Nephron progenitor cell (in vitro differentiated cells): ENCODE measurements around the gene ZNF628.
"Not testable (repeated sequence)": the region's sequence is repeated elsewhere in the genome, so short reads cannot be mapped to it uniquely, and the experiment has no call there.

ENCODE experiments used
- DNase-seq: peaks from one replicate; pipeline ENCODE4 v3.0.0; 2021
- H3K27ac Mint-ChIP-seq: 2 replicates; pipeline ENCODE4 v1.8.0; 2021; ENCODE audit warnings: mild to moderate bottlenecking, moderate library complexity, mixed read lengths
- H3K27me3 Mint-ChIP-seq: 2 replicates; pipeline ENCODE4 v1.8.0; 2021; ENCODE audit warnings: mild to moderate bottlenecking, low read depth, mixed read lengths; ENCODE audit not compliant: poor library complexity
- H3K36me3 Mint-ChIP-seq: 2 replicates; pipeline ENCODE4 v1.8.0; 2021; ENCODE audit warnings: low read depth, mixed read lengths
- H3K4me1 Mint-ChIP-seq: 2 replicates; pipeline ENCODE4 v1.8.0; 2021; ENCODE audit warnings: mixed read lengths
- H3K4me3 Mint-ChIP-seq: 2 replicates; pipeline ENCODE4 v1.8.0; 2021; ENCODE audit warnings: mild to moderate bottlenecking, moderate library complexity, mixed read lengths
- H3K9me3 Mint-ChIP-seq: 2 replicates; pipeline ENCODE4 v1.8.0; 2021; ENCODE audit warnings: mild to moderate bottlenecking, moderate library complexity, mixed read lengths
- TF ChIP-seq, protein P1 (sequence below): fragments of 200-600 bp; sonication (generic); IDR thresholded peaks from 2 replicates; pipeline ENCODE4 v1.5.0; 2021; ENCODE audit warnings: antibody characterized with exemption

Gene ZNF628

DNA sequence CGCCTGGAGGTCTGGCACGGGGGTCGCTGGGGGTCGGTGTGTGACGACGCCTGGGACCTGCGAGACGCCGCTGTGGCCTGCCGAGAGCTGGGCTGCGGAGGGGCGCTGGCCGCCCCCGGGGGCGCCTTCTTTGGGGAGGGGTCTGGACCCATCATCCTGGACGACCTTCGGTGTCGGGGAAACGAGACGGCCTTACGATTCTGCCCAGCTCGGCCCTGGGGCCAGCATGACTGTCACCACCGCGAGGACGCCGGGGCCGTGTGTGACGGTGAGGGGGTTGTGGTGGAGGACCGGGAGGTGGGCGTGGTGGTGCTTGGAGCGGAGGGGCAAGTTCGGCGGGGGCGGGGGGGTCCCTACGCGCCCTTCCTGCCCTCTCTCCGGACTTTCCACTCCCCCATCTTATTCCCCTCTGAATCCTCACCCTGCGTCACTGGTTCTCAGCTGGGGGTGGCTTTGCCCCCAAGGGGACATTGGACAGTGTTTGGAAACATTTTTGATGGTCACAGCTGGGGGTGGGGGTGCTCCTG lies 17.3 kb downstream of the ZNF628 start:
- Mint-ChIP-seq H3K4me1 (peaks cover 43% of the 10 kb centered on the region), H3K4me3 (no peak overlapping the region), H3K9me3 (no peaks in the 10 kb centered on the region), H3K36me3 (no peaks in the 10 kb centered on the region), H3K27ac (no peak overlapping the region), H3K27me3 (peaks cover 8% of the 10 kb centered on the region)
- DNase-seq, result no peak
- TF ChIP-seq, protein P1, sequence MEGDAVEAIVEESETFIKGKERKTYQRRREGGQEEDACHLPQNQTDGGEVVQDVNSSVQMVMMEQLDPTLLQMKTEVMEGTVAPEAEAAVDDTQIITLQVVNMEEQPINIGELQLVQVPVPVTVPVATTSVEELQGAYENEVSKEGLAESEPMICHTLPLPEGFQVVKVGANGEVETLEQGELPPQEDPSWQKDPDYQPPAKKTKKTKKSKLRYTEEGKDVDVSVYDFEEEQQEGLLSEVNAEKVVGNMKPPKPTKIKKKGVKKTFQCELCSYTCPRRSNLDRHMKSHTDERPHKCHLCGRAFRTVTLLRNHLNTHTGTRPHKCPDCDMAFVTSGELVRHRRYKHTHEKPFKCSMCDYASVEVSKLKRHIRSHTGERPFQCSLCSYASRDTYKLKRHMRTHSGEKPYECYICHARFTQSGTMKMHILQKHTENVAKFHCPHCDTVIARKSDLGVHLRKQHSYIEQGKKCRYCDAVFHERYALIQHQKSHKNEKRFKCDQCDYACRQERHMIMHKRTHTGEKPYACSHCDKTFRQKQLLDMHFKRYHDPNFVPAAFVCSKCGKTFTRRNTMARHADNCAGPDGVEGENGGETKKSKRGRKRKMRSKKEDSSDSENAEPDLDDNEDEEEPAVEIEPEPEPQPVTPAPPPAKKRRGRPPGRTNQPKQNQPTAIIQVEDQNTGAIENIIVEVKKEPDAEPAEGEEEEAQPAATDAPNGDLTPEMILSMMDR, result no peak

DNA sequence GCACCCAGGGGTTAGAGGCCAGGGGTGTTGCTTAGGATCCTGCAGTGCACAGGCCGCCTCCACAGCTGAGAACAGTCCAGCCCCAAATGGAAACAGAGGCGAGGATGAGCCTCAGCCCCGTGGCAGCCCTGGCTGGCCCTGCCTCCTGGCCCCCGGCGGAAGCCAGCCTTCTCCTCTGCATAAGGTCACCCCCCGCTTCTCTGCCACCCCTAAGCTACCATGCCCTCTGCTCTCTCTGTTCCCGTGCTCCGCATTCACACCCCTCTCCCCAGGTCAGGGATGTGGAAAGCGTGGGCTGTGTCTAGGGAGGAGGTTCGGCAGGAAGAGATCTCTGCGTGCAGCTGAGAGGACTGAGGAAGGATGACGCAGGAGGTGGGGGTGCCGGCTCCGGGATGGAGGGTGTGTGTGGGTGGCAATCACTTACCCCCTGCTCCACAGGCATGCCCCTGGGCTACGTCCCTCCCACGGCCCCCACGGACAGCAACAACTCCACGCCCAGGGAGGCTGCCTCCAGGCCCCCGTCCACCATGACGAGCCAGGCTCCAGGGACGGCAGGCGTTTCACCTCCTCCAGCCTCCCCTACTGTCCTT lies 17.9 kb downstream of the ZNF628 start:
- no peak for DNase-seq
- H3K4me3 Mint-ChIP-seq, result no peak overlapping the region
- TF ChIP-seq, protein P1, result no peak
- peaks cover 49% of the 10 kb centered on the region for H3K4me1 Mint-ChIP-seq
- peaks cover 13% of the 10 kb centered on the region for H3K27me3 Mint-ChIP-seq
- no peaks in the 10 kb centered on the region for H3K36me3 Mint-ChIP-seq
- H3K9me3 Mint-ChIP-seq, result no peaks in the 10 kb centered on the region
- no peak overlapping the region for H3K27ac Mint-ChIP-seq

DNA sequence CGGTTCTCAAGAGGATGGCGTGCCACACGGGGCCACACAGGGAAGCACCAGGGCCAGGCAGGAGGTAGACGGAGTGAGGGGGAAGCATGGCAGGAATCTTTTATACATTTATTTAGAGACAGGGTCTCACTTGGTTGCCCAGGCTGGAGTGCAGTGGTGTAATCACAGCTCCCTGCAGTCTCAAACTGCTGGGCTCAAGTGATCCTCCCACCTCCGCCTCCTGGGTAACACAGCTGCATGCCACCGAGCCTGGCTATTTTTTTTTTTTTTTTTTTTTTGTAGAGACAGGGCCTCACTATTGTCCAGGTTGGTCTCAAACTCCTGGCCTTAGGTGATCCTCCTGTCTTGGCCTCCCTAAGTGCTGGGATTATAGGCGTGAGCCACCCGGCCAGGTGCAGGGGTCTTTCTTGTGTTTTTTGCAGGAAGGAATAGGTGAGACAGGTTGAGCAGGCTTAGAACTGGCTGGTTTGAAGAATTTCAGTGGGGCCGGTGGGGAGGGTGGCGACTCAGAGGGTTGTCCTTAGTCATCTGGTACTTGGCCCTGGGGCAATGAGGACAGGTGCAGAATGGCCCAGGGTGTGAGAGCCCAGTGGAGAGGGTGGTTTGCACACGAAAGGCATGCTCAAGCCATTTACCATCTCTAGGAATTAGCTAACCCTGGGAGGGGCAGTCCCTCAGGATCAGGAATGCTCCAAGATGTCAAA lies 19.4 kb downstream of the ZNF628 start:
- TF ChIP-seq, protein P1, result no peak
- Mint-ChIP-seq H3K36me3 (no peaks in the 10 kb centered on the region), H3K4me1 (peaks cover 52% of the 10 kb centered on the region), H3K4me3 (no peak overlapping the region), H3K9me3 (no peaks in the 10 kb centered on the region), H3K27me3 (peaks cover 19% of the 10 kb centered on the region), H3K27ac (no peak overlapping the region)
- DNase-seq, result no peak

DNA sequence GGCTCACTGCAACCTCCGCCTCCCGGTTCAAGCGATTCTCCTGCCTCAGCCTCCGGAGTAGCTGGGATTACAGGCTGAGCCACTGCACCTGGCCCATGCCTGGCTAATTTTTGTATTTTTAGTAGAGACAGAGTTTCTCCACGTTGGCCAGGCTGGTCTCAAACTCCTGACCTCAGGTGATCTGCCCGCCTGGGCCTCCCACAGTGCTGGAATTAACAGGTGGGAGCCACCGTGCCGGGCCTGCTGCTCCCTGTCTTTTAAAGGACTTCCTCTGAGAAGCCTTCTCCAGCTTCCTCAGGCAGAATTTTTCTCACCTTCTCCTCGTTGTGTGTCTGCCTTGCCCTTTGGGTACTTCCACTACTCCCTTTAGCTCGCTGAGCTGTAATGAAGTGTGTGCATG lies 20.4 kb downstream of the ZNF628 start:
- H3K4me1 Mint-ChIP-seq, result peaks cover 48% of the 10 kb centered on the region
- not testable (repeated sequence) for H3K4me3 Mint-ChIP-seq, H3K9me3 Mint-ChIP-seq, H3K27ac Mint-ChIP-seq, H3K36me3 Mint-ChIP-seq, DNase-seq
- peaks cover 15% of the 10 kb centered on the region for H3K27me3 Mint-ChIP-seq

DNA sequence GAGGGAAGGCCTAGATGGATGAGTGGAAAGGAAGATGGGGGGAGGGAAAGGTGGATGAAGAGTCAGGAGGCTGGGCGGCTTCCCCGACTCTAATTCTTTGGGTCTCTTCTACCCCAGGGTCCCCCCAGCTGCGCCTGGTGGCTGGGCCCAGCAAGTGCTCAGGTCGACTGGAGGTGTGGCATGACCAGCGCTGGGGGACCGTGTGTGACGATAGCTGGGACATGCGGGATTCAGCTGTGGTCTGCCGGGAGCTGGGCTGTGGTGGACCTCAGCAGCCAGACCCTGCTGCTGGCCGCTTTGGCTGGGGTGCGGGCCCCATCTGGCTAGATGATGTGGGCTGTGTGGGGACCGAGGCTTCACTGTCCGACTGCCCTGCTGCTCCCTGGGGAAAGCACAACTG lies 21.3 kb downstream of the ZNF628 start:
- Mint-ChIP-seq H3K4me3 (no peak overlapping the region), H3K27me3 (peaks cover 22% of the 10 kb centered on the region), H3K36me3 (peaks cover 11% of the 10 kb centered on the region), H3K27ac (no peak overlapping the region), H3K4me1 (peaks cover 42% of the 10 kb centered on the region), H3K9me3 (peaks cover 7% of the 10 kb centered on the region)
- TF ChIP-seq, protein P1, result no peak
- no peak for DNase-seq

DNA sequence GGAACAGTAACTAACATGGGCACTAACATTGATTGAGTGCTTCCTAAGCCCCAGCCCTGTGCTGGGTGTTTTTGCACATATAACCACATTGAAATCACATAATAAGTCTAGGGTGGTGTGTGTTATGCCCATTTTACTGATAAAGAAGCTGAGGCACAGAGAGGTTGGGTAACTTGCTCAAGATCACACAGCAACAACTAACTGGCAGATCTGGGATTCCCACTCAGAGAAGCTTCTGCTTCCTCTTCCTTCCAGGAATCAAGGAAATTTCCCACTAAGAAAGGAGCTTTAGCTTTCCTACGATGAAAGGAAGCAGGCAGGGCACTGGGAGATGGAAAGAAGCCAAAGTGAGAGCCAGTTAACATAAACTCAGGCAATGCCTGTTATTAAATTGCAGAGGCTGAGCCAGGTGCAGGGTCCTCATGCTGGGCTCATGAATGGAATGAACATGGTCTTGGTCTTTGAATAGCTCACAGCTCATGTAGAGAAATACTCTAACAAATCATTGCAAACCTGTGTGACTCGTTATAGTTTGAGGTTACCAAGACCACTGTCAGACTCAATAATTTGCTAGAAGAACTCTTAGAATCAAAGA lies 21.9 kb downstream of the ZNF628 start:
- no peak overlapping the region for H3K4me3 Mint-ChIP-seq
- TF ChIP-seq, protein P1, result no peak
- H3K4me1 Mint-ChIP-seq, result peaks cover 37% of the 10 kb centered on the region
- peaks cover 27% of the 10 kb centered on the region for H3K27me3 Mint-ChIP-seq
- no peak for DNase-seq
- H3K9me3 Mint-ChIP-seq, result peaks cover 11% of the 10 kb centered on the region
- H3K27ac Mint-ChIP-seq, result no peak overlapping the region
- peaks cover 15% of the 10 kb centered on the region for H3K36me3 Mint-ChIP-seq
